ENCODE data around the gene ASAP2.

The ASAP2 gene

DNA sequence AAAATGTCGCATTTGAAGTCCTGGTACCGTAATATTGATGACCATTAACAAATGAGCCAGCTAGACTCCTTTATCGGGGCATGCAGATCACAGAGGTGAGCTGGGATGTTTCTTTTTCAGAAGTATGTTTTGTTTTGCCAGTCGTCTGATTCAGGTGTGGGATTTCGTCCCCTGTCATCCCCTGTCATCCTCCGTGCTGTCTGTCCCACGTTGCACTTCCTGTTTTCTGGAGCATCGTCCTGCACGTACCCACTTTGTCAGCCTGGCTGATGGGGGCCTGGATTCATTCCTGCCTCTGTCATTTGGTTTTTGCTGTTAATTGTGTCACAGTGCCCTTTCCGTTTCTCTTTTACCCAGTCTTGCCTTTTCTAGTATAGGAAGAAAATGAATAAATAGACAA is 72.8 kb downstream of the ASAP2 start:
- no peak for DNase-seq

DNA sequence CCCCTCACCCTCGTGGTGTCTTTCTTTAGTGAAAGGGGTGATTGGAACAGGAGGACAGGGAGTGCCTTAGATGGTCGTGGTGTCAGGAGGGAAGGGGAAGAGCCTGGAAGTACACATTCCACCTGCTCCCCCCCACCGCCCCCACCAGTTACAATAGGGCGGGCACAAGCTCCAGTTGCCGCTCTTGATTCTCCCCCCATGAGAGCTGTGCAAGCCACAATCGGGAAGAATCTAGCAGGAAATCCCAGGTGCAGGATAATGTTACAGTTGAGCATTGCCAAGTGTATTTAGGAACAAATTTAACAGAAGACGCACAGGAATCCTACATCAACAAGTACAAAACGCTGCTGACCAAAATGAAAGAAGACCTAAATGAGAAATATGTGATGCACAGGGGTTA is 73.6 kb downstream of the ASAP2 start:
- DNase-seq, result no peak

DNA sequence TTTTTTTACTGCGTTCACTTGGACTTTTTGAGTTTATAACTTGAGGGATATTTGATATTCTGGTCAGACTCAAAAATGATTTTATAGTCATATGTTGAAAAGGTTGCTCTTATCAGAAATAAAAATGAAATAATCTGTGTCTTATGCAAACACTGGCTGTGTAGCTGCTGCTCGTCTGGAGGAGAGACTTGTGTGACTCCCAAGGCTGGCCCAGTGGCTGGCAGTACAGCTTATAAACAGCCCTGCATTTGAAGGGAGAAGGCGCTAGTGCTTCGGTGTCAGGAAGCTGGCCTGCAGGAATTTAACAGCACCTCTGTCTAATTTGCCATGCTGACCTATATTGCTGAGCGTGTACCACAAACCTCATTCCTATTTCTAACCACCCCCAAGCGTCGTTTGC is 74.5 kb downstream of the ASAP2 start:
- no peak for DNase-seq

DNA sequence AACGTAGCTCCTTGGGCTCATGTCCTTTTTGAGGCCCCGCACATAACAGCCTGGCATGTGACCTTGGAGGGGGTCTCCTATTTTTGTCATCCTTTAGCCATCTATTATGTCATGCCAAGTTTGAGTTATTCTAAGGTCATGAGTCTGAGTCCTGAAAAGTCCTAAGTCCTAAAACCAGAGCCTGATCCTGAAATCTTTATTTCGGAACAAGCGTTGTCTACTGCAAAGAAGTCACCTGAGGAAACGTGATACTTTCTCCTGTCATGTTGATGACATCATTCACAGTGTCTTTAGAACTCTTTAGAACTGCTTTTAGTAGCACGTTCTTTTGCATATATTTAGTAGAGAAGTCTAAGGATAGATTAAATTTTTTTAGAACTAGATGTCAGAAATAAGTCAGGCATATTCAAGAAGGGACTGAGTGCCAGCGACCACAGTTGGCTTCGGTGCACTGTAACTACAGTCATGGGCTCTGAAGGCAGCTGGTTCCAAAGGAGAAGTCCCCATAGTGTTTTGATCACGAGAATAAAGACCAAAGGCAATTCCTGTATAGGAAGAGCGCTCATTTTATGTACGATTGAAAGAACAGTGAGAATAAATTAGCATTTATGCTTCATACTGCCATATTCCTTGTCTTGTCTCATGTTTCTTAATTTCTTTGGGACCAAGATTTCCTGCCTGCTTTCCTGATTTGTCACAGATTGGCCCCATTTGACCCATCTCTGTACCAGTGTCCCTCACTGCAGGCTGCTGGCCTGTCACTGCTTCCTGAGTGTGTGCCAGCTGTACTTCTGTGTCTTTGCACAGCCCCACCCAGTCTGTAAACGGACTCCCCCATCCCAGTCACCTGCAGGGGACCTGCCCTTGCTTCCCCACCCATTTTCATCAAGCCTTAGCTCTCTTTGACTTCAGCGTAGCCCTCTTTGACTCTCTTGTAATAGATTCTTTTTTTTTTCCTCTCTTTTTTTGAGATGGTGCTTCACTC is 75.8 kb downstream of the ASAP2 start:
- no peak for DNase-seq

DNA sequence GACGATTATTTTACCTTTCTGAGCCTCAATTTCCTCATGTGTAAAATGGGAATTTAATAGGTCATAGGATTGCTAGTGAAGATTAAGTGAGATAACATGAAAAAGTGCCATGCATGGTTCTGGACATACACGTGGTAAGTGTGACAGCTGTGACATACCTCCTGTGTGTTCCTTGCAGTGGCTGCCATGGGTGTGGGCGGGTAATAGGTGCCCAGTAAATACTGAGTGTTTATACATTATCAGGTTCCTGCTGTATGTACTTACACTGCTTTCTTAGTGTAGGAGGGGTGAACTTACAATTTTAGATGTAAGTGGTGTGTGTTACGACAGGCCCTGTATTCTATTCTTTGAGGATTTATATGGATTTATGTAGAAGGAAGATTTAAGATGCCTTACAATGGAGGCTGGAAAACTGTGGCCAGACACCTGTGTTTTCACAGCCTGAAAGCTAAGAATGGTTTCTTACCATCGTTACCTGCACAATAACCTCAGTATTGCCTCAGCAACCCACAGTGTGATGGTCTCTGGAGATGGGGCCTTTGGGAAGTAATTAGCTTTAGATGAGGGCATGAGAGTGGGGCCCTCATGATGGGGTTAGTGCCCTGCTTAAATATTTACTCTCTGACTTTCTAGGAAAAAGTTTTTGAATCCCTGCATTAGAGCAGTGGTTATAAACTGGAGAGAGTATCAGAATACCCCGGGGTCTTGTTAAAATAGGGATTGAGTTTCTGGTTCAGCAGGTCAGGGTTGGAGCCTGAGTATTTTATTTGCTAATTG is 78.1 kb downstream of the ASAP2 start:
- no peak for DNase-seq

DNA sequence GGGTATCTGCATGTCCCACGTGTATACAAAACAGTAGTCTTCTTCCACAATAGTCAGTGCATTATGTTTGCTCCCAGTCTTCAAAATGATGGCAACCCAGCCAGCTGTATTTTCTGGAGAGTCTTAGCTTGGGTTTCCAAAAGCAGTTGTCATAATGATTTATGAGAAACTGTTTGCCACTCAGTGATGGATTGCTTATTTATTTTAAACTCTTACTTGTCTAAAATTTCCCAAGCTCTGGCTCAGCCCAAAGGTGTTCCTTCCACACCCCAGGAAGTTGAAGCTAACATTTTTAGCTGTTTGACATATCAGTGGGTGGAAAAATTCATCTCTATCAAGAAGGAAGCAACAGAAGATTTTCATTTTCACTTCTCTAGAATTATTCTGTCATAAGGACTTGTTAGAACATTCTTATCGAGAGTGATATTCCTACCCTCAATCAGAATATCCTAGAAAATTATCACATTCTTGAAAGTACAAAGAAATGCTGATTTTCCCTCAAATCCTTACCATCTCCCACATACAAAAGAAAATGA is 78.8 kb downstream of the ASAP2 start:
- DNase-seq, result no peak

DNA sequence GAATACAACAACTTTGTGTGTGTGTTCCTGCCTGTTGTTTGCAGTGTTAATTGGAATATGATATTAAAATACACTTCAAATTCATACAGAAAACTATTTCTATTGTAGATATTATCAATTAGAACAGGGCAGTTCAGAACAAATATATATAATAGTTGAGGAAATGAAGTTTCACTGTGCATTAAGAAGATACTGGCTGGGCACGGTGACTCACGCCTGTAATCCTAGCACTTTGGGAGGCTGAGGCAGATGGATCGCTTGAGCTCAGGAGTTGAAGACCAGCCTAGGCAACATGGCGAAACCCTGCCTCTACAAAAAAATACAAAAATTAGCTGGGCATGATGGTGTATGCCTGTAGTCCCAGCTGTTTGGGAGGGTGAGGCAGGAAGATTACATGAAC is 79.3 kb downstream of the ASAP2 start:
- no peak for DNase-seq

DNA sequence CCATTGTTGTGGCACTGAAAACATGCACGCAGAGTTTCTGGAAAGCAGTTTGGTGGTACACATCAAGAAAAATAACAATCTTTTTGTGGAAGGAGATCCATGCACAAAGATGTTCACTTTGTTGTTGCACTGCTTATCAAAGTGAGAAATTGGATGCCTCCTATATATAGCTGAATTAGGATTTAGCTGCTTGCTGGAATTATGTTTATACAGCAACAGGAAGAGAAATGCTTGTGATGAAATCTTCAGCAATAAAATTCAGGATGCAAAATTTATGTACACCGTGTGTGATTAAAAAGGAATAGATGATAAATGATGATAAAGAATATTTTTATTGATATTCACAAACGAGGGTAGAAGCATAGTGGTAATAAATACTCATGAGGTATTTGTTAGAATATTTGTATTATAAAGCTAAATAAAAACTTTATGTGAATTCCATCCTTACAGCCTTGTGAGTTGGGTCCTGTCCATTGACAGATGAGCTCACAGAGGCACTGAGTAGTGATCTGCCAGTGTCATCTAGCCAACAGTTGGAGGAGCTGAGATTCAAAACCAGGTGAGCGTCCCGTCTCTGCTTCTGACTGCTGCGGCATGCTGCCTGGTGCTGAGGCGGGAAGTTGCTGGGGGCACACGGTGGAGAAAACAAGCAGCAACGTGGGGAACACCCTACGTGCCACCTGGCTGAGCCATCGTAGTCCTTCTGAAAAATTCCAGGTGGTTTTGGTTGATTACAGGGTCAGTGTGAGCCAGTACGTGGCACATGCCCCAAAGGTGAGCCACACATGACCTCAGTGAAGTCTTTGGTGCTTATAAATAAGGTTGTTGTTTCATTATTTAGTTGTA is 80.2 kb downstream of the ASAP2 start:
- DNase-seq, result no peak

DNA sequence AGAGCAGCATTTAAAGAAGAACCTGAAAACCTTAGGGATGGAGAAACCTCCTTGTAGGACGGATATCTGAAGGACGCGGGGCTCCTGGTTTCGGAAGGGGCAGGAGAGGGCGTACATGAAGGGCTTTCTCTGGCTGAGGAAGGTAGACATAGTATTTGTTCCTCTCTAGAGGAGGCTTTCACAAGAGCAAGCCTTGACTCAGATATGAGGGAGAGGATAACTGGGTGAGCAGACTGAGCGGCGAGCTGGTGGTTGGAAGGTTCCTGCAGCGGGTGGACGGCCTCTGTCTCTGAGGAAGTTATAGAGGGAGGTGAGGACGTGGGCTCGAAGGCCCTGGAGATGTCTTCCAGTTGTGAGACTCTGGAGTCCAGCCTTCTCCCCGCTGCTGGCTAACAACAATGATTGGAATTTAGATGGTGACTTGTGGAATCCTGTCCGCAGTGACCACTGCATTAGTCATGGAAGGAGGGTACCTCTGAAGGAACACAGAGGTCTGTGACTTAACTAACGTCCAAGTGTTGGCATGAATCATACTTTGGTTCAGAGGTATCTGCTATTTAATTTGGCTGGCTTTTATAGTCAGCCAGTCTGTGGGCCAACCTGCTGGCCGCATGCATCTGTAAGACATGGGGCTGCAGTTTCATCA is 80.9 kb downstream of the ASAP2 start:
- no peak for DNase-seq

DNA sequence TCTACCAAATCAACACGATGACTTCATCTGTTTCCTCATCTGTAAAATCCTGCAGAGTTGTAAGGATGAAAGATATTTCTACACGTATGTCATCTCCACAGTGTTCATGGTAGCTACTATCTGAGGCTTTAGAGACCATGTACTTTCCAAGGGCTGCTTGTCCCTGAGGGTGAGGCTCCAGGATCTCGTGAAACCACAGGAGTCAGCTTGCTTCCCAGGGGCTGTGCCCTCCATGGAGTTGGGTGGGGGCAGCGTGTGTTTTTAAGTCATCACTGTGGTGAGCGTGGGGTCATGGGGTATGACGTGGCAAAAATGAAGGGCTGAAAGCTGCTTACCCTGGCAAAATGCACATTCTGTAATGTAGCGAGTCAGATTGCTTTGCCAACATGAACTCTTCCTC is 81.6 kb downstream of the ASAP2 start:
- DNase-seq, result no peak

DNA sequence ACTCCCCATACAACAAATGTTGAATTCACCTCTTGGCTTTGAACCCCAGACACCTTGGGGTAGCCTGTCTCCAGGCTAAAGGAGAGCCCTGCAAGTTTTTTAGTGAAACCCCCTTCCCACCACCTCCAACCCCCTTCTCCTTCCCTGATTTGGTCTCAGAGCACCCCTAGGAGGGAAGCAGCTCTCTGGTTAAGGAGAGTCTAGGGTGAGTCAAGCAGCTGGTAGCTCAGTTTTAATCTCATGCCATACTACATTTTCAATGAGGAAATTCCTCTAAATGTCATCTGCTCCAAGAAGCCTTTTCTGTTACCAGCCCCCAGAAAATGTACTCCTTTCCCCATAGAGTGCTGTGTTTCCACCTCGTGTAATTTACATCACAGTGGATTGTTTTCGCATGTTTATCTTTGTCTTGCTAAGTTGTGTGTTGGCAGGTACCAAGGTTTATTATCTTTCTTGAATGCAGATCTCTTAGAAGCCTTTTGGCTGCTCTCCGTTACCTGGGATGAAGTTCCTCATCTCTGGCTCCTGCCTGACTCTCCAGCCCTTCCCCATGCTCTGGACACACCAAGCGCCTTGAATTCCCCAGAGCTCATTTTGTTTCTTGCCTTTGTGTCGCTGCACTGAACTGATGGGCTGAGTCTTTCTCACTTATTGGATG is 82.2 kb downstream of the ASAP2 start:
- no peak for DNase-seq

DNA sequence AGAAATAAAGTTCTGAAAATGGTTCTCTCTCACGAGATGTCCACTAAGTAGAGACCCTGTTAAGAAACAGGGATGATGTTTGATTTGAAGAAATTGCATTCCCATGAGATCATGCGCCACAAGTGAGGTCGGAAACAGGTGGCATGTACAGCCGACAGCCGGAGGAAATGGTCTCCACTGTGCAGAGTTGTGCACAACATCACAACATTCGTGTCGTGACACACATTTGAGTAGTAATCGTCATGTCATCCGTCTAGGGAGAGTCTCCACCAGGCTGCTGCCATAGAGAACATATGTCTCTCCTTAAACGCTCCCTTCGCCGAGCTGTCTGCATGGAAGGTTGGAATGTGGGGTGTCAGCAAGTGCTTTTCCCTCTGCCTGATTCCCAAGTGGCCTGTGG is 84.7 kb downstream of the ASAP2 start:
- DNase-seq, result no peak

DNA sequence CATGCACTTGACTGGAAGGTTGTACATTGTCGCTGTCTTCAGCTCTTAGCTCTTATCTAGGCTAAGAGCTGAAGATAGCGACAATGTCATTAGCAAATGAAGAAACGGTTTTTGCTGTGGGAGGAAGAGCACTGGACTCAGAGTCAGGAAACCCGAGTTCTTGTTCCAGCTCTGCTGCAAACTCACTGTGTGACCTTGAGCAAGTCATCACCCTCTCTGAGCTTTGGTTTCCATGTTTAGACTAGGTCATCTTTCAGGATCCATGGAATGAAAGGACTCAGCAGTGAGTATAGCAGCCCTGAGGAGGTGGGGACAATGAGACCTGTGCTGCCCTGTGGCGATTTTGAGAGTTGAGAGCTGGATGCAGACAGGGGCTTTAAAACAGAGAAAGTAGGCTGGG is 85.3 kb downstream of the ASAP2 start:
- DNase-seq, result no peak

DNA sequence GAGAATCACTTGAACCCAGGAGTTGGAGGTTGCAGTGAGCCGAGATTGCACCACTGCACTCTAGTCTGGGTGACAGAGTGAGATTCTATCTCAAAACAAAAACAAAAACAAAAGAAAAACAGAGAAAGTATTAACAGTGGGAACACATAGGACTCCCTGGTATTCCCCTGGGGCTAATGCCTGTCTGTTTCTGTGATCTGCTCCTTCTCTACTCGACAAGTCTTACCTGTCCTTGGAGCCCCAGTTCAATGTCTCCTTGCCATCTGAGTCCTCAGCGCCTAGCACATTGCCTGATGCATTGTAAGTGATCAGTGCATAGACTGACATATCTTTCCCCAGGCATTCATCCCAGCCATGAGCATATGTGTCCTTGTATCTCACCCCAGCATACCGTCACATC is 85.8 kb downstream of the ASAP2 start:
- no peak for DNase-seq

DNA sequence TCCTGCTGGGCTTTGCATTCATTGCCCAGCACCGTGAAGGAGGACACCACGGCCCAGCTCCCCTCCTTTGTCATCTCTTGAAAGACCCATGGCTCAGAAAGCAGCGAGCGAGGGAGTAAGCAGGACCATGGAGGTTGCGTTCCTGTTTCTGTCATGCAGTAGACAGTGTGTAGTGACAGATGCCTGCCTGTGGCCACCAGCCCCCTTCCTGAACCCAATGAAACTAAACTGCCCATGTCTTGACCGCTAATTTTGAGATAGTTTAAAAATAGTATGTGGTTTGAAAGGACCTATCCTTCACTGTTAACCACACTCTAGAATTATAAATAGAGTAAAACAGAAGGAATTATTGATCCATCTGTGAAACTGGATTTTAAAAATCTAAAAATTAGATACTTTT is 88.2 kb downstream of the ASAP2 start:
- no peak for DNase-seq

DNA sequence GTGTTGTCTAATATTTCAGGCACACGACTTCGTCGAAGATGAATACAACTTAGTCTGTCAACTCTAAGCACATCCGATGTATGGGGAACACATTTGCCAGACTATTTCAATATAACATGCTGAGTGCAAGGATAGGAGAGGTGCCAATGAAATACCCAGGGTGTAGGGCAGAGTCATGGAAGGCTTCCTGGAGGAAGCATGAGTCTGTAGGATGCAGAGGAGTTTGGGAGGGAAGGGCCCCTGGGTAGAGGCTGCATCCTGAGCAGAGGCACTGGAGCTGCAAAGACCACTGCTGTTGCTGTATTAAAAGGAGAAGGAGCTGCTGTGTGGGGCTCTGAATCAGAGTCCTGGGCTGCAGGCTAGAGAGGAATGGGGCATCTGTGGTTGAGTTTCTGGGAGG is 89.9 kb downstream of the ASAP2 start:
- DNase-seq, result no peak

DNA sequence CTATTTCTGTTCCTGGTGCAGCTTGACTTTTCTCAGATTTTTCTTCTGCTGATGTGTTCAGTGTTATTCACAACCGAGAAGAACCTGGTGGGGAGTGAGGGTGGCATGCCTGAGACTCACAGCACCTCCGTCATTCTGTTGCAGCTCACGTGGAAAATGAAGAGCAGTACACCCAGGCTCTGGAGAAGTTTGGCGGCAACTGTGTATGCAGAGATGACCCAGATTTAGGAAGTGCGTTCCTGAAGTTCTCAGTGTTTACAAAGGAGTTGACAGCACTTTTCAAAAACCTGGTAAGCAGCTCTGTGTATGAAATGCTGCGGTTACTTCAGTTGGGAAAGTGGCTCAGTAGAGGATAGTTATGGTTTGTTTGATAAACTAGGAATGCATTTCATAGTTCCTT is 90.5 kb downstream of the ASAP2 start:
- no peak for DNase-seq

DNA sequence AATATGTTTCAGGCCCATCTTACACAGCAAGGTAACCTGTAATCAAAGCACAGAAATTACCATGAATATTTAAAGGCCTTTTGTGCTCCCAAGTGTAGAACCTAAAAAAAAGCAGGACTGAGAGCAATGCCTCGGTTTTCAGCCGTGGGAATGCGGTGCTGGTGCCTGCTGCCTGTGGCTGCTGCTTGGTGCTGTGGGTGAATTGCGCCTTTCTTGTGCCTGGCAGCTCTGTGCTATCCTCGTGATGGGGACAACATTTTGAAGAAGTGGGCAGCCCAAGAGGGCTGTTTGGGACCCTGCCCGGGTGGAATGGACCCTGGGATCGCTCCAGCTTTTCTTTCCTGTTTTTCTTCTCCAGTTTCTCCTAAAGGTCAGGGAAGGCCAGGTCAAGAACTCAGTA is 91.2 kb downstream of the ASAP2 start:
- no peak for DNase-seq

DNA sequence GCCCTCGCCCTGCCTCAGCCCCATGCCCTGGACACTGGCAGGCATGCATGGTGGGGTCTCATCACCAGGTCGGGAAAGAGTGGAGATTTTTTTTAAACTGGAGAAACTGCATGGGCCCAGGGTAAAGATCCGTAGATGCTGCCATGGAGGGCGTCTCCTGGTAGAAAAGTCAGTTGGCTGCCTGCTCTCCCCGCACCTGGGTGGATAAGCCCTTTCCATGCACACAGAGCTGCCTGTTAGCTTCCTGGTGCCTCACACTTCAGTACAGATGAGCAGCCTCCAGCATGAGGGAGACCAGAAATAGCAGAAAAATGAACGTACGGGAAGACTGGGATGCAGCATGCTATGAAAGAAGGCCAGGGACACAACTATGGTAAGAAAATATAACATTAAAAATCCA is 92.0 kb downstream of the ASAP2 start:
- DNase-seq, result no peak

DNA sequence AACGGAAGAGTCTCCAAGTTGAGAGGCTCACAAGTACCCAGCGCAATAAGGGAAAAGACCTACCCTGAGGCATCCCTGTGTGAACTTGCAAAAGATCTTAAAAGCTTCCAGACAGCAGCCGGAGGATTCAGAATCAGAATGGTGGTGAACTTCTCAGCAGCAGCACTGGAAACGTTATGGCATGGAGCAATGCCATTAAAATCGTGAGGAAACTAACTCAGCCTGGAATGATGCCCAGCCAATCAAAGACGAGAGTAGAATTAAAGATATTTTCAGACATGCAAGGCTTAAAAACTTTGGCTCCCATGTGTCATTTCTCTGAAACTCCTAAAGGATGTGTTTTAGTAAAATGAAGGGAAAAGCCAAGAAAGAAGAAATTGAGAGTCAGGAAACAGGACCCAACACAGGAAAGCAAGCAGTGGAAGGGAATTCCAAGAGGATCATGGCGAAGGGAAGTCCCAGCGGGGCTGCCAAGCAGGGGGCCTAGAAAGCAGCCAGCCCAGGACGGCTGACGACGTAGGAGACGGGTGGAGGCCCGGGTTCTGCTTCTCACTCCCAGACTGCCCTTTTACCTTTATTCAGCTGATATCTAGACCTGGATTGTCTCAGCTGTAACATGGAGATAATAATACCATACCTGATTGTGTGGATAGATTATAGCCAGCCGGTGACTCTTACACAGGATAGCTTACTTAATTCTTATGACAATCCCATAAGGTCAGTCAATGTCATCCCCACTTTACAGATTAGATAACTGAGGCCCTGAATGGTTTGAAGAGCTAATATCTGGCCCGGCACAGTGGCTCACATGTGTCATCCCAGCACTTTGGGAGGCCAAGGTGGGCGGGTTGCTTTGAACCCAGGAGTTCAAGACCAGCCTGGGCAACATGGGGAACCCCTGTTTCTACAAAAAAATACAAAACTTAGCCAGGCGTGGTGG is 92.8 kb downstream of the ASAP2 start:
- no peak for DNase-seq

DNA sequence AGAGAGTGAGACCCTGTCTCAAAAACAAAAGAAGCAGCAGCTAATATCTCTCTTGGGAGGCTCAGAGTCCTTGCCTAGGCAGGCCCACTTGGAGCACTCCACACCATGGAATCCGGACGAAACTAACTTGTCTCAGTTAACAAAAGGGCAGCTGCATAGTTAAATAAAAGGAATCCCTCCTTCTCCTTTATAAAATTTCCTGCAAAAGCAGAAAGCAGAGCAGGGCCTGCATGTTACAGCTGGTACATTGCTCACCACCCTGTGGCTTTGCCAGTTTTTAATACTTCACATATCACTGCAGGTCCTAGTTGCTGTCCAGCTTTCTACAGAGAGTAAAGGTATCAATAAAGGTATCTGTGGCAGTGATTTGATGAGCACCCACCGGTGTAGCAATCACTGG is 93.6 kb downstream of the ASAP2 start:
- DNase-seq, result no peak
